ENCODE data around the gene COPZ2. TPM values are rescaled to one million over a fixed set of nuclear protein-coding genes. Genes with fewer than 3 reads are reported as not detected.

COPZ2 gene
- total and polyA plus RNA-seq, 9 of the 15 experiments (the other 6 are each of a cell fraction or from before 2014, with no cell fraction given), result 0.22 to 0.49 TPM; not detected in 7

DNA sequence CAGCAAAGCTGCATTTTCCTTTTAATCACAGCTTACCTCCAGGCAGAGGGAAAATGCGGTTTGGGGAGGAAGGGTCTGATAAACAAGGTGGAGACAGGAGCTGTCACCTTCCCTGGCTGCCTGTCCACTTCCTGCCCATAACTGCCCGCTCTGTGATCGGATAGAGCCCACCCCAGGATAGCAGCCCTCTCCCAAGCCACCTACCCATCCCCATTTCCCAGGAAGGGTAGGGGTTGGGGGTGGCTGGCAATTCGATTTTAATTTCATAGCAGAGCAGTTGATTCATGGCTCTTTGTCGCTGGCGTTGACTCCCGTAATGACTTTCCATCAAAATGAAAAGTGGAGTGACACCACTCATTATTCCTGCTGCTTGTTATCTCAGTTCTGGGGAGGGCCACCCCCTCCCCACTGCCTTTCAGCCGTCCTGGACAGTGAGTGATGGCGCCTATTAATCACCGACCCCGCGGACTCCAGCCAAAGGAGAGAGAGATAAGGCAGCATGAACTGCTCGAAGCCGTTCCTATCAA, 55.4 kb downstream of the COPZ2 start (continued):
- TF ChIP-seq MECOM (CRISPR knock-in tag; IDR thresholded peaks at IDR 0.05) (peak; percentile 56; the same call in 1 of the 2 replicates), TRIM25 (IDR thresholded peaks at IDR 0.05; ENCODE audit: borderline replicate concordance) (no peak), GABPB1 (CRISPR knock-in tag; IDR thresholded peaks at IDR 0.05) (no peak), EGR1 (conservative IDR thresholded peaks at IDR 0.05) (peak; percentile 73), TAF1 (IDR thresholded peaks at IDR 0.05; ENCODE audit: control insufficient read depth, extremely low read depth, insufficient read depth, low read length, severe bottlenecking) (no peak), GATAD2A (IDR thresholded peaks at IDR 0.05) (no peak), DNMT1 (IDR thresholded peaks at IDR 0.05) (no peak), ZNF699 (CRISPR knock-in tag; IDR thresholded peaks at IDR 0.05; ENCODE audit: insufficient replicate concordance) (no peak), HMG20B (CRISPR knock-in tag; IDR thresholded peaks at IDR 0.05) (no peak), EP400 (IDR thresholded peaks at IDR 0.05) (no peak), SMARCE1 (IDR thresholded peaks at IDR 0.05) (peak; percentile 66; the same call in 1 of the 2 replicates), KAT7 (CRISPR knock-in tag; IDR thresholded peaks at IDR 0.05; ENCODE audit: borderline replicate concordance) (no peak), ATF1 (CRISPR knock-in tag; IDR thresholded peaks at IDR 0.05) (no peak), ATF1 (tag; IDR thresholded peaks at IDR 0.05) (peak; percentile 56; the same call in 1 of the 2 replicates), MXI1 (IDR thresholded peaks at IDR 0.05; ENCODE audit: low read depth, low read length) (no peak), ARHGAP35 (IDR thresholded peaks at IDR 0.05; ENCODE audit: partially characterized antibody) (peak; percentile 97), CHD2 (IDR thresholded peaks at IDR 0.05; ENCODE audit: low read depth, low read length) (no peak), STAG1 (CRISPR knock-in tag; IDR thresholded peaks at IDR 0.05; ENCODE audit: borderline replicate concordance) (no peak)
- TF ChIP-seq, protein P1, sequence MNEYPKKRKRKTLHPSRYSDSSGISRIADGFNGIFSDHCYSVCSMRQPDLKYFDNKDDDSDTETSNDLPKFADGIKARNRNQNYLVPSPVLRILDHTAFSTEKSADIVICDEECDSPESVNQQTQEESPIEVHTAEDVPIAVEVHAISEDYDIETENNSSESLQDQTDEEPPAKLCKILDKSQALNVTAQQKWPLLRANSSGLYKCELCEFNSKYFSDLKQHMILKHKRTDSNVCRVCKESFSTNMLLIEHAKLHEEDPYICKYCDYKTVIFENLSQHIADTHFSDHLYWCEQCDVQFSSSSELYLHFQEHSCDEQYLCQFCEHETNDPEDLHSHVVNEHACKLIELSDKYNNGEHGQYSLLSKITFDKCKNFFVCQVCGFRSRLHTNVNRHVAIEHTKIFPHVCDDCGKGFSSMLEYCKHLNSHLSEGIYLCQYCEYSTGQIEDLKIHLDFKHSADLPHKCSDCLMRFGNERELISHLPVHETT (CRISPR knock-in tag; conservative IDR thresholded peaks at IDR 0.05 in 1 of 2, IDR thresholded peaks at IDR 0.05 in 1 of 2), result peak in 1 of 2 experiments; percentile 19; a peak in 1 of 4 replicates
- TF ChIP-seq, protein P2, sequence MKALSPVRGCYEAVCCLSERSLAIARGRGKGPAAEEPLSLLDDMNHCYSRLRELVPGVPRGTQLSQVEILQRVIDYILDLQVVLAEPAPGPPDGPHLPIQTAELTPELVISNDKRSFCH (CRISPR knock-in tag; IDR thresholded peaks at IDR 0.05), result no peak
- TF ChIP-seq, protein P2 (tag; IDR thresholded peaks at IDR 0.05), result peak; percentile 69; the same call in 1 of the 2 replicates
- TF ChIP-seq, protein P3, sequence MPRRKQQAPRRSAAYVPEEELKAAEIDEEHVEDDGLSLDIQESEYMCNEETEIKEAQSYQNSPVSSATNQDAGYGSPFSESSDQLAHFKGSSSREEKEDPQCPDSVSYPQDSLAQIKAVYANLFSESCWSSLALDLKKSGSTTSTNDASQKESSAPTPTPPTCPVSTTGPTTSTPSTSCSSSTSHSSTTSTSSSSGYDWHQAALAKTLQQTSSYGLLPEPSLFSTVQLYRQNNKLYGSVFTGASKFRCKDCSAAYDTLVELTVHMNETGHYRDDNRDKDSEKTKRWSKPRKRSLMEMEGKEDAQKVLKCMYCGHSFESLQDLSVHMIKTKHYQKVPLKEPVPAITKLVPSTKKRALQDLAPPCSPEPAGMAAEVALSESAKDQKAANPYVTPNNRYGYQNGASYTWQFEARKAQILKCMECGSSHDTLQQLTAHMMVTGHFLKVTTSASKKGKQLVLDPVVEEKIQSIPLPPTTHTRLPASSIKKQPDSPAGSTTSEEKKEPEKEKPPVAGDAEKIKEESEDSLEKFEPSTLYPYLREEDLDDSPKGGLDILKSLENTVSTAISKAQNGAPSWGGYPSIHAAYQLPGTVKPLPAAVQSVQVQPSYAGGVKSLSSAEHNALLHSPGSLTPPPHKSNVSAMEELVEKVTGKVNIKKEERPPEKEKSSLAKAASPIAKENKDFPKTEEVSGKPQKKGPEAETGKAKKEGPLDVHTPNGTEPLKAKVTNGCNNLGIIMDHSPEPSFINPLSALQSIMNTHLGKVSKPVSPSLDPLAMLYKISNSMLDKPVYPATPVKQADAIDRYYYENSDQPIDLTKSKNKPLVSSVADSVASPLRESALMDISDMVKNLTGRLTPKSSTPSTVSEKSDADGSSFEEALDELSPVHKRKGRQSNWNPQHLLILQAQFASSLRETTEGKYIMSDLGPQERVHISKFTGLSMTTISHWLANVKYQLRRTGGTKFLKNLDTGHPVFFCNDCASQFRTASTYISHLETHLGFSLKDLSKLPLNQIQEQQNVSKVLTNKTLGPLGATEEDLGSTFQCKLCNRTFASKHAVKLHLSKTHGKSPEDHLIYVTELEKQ (CRISPR knock-in tag; IDR thresholded peaks at IDR 0.05), result peak; percentile 88

Measured in K562 (cell line).